ENCODE results near the gene WAPL. TPM values are rescaled to one million over a fixed set of nuclear protein-coding genes. Genes with fewer than 3 reads are reported as not detected.
A peak's percentile ranks its signal among the peaks of the same experiment; 100 is the strongest.

The WAPL gene
- total and polyA plus RNA-seq, 2 of the 4 experiments (the other 2 are of a cell fraction), result 11.5 to 31.7 TPM

DNA sequence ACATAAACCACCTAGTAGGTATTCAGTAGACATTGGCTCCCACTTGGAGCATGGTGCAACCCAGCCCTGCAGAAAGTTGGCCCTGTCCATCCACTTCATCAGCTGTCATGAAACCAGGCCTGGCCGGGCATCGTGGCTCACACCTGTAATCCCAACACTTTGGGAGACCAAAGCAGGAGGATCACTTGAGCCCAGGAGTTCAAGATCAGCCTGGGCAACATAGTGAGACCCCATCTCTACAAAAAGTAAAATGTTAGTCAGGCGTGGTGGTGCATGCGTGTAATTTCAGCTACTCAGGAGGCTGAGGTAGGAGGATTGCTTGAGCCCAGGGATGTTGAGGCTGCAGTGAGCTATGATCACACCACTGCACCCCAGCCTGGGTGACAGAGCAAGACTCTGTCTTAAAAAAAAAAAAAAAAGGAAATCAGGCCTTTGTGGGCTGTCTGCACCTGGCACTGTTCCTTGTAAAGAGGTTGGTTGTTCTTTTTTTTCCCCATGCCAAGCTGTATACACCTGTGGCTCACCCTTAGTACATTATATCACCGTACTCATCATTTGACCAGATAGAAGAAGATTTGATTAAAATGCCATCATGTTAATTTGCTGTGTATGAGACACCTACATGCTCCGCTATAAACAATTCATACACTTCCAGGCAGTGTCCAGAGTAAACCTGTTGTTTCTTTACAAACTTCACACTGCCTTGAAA is 109.6 kb downstream of the WAPL start:
- Histone ChIP-seq H3K4ac (ENCODE audit: low read depth, low read length) (peak overlapping the region; percentile 88), H3K4me1 (ENCODE audit: control insufficient read depth, insufficient read depth, low read length) (peaks cover 7% of the 10 kb centered on the region), H2AK5ac (ENCODE audit: low read depth, low read length) (peak overlapping the region; percentile 52; the same call in 1 of the 2 replicates), H3K9me1 (ENCODE audit: insufficient read depth, low read length) (0 out of 2 replicates have a peak, but pooled peaks cover 5% of the 10 kb centered on the region), H3K14ac (replicated peaks; ENCODE audit: low read depth, low read length) (peak overlapping the region; percentile 94), H2BK120ac (ENCODE audit: low read depth, low read length) (peak overlapping the region; percentile 73), H3K18ac (ENCODE audit: low read depth, low read length) (peak overlapping the region; percentile 63; the same call in 1 of the 2 replicates), H3K79me1 (ENCODE audit: low read depth in 1 of 2, low read length in 2 of 2) (no peaks in the 10 kb centered on the region), H4K91ac (ENCODE audit: insufficient read depth, low read depth, low read length) (peak overlapping the region; percentile 45), H2AK9ac (replicated peaks; ENCODE audit: low read depth, low read length, poor library complexity) (no peak overlapping the region), H3K9ac (ENCODE audit: low read depth, low read length) (no peak overlapping the region), H2AFZ (replicated peaks; ENCODE audit: low read length, poor library complexity) (peak overlapping the region; percentile 84), H3K4me3 (ENCODE audit: insufficient read depth, low read depth, low read length) (no peak overlapping the region), H2BK20ac (ENCODE audit: low read depth, low read length) (peak overlapping the region; percentile 90), H4K8ac (ENCODE audit: low read depth in 2 of 2, low read length in 2 of 2) (peak overlapping the region in 1 of 2 experiments; percentile 73; a peak in 1 of 4 replicates), H3K4me2 (ENCODE audit: low read depth, low read length) (peak overlapping the region; percentile 21; the same call in 1 of the 2 replicates), H3K27ac (ENCODE audit: insufficient read depth, low read length) (peak overlapping the region; percentile 62; the same call in 1 of the 2 replicates), H2BK5ac (ENCODE audit: low read depth, low read length, poor library complexity, severe bottlenecking) (peak overlapping the region; percentile 80), H4K5ac (ENCODE audit: low read depth, low read length) (no peak overlapping the region), H4K20me1 (ENCODE audit: insufficient read depth, low read length) (no peaks in the 10 kb centered on the region), H3K36me3 (ENCODE audit: control insufficient read depth, insufficient read depth, low read length) (no peaks in the 10 kb centered on the region), H3K27me3 (ENCODE audit: control insufficient read depth, insufficient read depth, low read length) (no peaks in the 10 kb centered on the region), H3K23ac (ENCODE audit: low read depth, low read length) (no peak overlapping the region), H3K9me3 (ENCODE audit: control insufficient read depth, insufficient read depth, low read length) (peaks cover 4% of the 10 kb centered on the region), H3K56ac (ENCODE audit: extremely low read depth, insufficient read depth, low read length) (no peak overlapping the region), H2BK15ac (ENCODE audit: low read depth, low read length) (peak overlapping the region; percentile 40; the same call in 1 of the 3 replicates)
- no peak for TF ChIP-seq MAZ (IDR thresholded peaks at IDR 0.05; ENCODE audit: borderline replicate concordance, low read depth, low read length)
- TF ChIP-seq NFE2L2 (IDR thresholded peaks at IDR 0.05; ENCODE audit: low read depth, low read length), result no peak
- TF ChIP-seq RCOR1 (IDR thresholded peaks at IDR 0.05; ENCODE audit: insufficient replicate concordance, low read length), result no peak
- no TSS peak for BruUV-seq (replicated peaks)
- ChIA-PET CTCF (interaction anchor here (0.9 to 1.8 kb wide), 2 partner anchors 12 kb away, joined by 3 to 5 read pairs; no protein-coding TSS in a partner anchor), POLR2A (ENCODE audit: unreplicated experiment) (no interaction called here)
- intact Hi-C loops (cut with micrococcal nuclease), result no loop called here
- no peak for ATAC-seq (ENCODE audit: low read depth)
- DNase-seq, result no peak
- in situ Hi-C loops (cut with MboI; ENCODE audit: low sequenced_read_pairs), result no loop called here
- no CpG with 5 or more reads among the region's 6 CpGs for WGBS, 2 experiments (ENCODE audit: extremely low coverage in 2 of 2, insufficient read length in 1 of 2)
- dilution Hi-C loops (cut with HindIII; ENCODE audit: low sequenced_read_pairs, unreplicated experiment), result no loop called here

All from IMR-90 (cell line).